DND-41 (cell line): ENCODE measurements around the gene GCAT.

Experiments
- EZH2 ChIP-seq: IDR thresholded peaks from 3 replicates; pipeline ENCODE4 v1.6.1; 2012; ENCODE audit warnings: borderline replicate concordance, low read depth, mild to moderate bottlenecking, moderate library complexity, low read length, inconsistent platforms; ENCODE audit not compliant: severe bottlenecking
- TF ChIP-seq, protein P1 (sequence below): IDR thresholded peaks from 2 replicates; pipeline ENCODE4 v1.5.1; 2012; ENCODE audit warnings: borderline replicate concordance, low read length, moderate library complexity, mild to moderate bottlenecking; ENCODE audit not compliant: poor library complexity, severe bottlenecking; ENCODE audit errors: extremely low read depth

DNA sequence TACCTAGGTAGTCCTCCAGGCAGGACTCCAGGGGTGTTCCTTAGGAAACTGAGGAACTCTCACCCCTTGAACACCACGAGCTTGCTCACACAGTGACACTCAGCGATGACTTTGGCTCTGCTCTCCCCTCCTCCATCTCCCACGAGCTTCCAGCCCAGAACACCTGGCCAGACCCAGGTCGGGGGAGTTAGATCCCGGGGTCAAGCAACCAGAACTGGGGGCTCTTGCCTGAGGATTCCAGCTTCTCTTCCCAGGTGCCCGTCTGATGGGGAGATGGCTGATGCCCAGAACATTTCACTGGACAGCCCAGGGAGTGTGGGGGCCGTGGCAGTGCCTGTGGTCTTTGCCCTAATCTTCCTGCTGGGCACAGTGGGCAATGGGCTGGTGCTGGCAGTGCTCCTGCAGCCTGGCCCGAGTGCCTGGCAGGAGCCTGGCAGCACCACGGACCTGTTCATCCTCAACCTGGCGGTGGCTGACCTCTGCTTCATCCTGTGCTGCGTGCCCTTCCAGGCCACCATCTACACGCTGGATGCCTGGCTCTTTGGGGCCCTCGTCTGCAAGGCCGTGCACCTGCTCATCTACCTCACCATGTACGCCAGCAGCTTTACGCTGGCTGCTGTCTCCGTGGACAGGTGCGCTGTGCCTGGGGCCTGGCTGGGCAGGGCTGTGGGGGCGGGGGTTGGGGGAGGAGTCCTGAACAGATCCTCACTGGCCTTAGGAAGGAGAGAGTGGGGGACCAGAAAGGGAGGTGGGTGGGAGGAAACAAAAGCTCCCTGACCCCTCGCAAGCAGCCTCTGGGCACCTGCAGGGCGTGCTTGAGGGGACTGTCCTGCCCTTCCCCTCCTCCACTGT lies 15.6 kb downstream of the GCAT start, which contains the start of gene GALR3:
- TF ChIP-seq, protein P1, sequence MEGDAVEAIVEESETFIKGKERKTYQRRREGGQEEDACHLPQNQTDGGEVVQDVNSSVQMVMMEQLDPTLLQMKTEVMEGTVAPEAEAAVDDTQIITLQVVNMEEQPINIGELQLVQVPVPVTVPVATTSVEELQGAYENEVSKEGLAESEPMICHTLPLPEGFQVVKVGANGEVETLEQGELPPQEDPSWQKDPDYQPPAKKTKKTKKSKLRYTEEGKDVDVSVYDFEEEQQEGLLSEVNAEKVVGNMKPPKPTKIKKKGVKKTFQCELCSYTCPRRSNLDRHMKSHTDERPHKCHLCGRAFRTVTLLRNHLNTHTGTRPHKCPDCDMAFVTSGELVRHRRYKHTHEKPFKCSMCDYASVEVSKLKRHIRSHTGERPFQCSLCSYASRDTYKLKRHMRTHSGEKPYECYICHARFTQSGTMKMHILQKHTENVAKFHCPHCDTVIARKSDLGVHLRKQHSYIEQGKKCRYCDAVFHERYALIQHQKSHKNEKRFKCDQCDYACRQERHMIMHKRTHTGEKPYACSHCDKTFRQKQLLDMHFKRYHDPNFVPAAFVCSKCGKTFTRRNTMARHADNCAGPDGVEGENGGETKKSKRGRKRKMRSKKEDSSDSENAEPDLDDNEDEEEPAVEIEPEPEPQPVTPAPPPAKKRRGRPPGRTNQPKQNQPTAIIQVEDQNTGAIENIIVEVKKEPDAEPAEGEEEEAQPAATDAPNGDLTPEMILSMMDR: no peak
- no peak for TF ChIP-seq EZH2
